ENCODE measurements around the gene MED26. TPM values are rescaled to one million over a fixed set of nuclear protein-coding genes. Genes with fewer than 3 reads are reported as not detected.

Gene MED26
- total RNA-seq, 2 donors from 2014 or later = 5.2 to 5.9 TPM

DNA sequence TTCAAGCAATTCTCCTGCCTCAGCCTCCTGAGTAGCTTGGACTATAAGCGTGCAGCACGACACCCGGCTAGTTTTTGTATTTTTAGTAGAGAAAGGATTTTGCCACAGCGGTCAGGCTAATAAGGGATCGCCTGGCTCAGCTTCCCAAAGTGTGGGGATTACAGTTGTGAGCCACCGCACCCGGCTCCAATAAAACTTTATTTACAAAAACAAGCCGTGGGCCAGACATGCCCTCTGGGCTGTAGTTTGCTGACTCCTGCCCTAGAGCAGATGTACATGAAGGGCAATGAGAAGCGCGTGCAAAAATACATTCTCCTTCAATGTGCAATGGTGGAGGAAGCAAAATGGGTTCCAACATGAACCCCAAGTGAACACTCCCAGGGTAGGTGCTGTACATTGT lies 13.7 kb upstream of the MED26 start:
- Histone ChIP-seq H3K27ac (no peak overlapping the region), H3K27me3 (no peaks in the 10 kb centered on the region), H3K9me3 (no peaks in the 10 kb centered on the region), H3K4me1 (no peaks in the 10 kb centered on the region), H3K4me3 (no peak overlapping the region), H3K36me3 (peaks cover 64% of the 10 kb centered on the region)
- TF ChIP-seq, protein P1, sequence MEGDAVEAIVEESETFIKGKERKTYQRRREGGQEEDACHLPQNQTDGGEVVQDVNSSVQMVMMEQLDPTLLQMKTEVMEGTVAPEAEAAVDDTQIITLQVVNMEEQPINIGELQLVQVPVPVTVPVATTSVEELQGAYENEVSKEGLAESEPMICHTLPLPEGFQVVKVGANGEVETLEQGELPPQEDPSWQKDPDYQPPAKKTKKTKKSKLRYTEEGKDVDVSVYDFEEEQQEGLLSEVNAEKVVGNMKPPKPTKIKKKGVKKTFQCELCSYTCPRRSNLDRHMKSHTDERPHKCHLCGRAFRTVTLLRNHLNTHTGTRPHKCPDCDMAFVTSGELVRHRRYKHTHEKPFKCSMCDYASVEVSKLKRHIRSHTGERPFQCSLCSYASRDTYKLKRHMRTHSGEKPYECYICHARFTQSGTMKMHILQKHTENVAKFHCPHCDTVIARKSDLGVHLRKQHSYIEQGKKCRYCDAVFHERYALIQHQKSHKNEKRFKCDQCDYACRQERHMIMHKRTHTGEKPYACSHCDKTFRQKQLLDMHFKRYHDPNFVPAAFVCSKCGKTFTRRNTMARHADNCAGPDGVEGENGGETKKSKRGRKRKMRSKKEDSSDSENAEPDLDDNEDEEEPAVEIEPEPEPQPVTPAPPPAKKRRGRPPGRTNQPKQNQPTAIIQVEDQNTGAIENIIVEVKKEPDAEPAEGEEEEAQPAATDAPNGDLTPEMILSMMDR (IDR thresholded peaks at IDR 0.05) = no peak
- no peak for DNase-seq (ENCODE audit: low spot score)

DNA sequence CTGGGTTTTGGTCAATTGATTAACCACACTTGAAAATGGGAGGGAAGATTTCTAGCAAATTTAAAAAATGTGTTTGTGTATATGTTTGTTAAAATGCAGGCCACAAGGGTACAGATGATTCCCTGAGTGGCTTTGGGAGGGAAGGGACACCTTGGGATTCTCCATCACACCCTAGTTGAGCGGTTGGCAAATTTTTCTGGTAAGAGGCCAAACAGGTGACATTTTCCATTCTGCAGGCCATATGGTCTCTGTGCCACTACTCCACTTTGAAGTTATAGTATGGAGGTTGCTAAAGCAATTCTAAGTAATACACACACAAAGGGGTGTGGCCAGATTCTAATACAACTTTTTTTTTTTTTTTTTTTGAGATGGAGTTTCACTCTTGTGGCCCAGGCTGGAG lies 12.9 kb upstream of the MED26 start:
- peaks cover 56% of the 10 kb centered on the region for H3K36me3 ChIP-seq
- H3K4me1 ChIP-seq = no peaks in the 10 kb centered on the region
- H3K9me3 ChIP-seq = no peaks in the 10 kb centered on the region
- TF ChIP-seq, protein P1 (IDR thresholded peaks at IDR 0.05) = no peak
- H3K27me3 ChIP-seq = no peaks in the 10 kb centered on the region
- DNase-seq (ENCODE audit: low spot score) = no peak
- no peak overlapping the region for H3K4me3 ChIP-seq
- H3K27ac ChIP-seq = no peak overlapping the region

DNA sequence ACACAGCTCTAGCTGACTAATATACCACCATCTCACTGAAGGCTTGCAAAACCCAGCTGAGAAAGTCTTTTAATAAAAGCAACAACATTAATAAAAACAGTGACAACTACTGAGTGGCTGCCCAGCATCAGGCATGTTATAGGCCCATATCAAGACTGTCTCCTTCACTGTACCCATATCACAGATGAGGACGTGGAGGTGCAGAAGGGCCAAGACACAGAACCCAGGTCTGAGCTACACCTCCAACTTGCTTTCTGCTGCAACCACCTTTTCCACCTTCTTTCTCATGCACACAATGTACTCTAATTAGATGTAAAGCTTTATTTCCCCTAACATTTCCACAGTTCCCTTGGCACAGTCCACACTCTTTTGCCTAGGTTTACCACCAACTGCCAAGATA lies 10.7 kb upstream of the MED26 start:
- Histone ChIP-seq H3K27me3 (no peaks in the 10 kb centered on the region), H3K9me3 (no peaks in the 10 kb centered on the region), H3K36me3 (peaks cover 37% of the 10 kb centered on the region), H3K4me3 (no peak overlapping the region), H3K27ac (no peak overlapping the region), H3K4me1 (no peaks in the 10 kb centered on the region)
- no peak for DNase-seq (ENCODE audit: low spot score)
- TF ChIP-seq, protein P1 (IDR thresholded peaks at IDR 0.05) = no peak

DNA sequence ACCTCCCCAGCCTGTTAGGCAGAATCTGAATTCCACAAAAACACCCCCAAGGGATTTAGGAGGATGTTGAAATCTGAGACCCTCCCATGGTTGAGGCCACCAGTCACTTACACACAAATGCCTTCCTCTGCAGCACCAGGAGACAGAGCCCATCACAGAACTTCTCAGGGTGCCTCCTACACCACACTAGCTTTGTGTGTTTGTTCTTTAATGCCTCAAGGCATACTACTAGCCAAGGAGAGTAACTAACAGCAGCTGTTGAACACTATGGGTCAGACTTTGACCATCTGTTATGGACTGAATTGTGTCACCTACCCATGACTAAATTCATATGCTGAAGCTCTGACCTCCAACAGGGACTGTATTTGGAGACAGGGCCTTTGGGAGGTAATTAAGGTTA lies 9.5 kb upstream of the MED26 start:
- TF ChIP-seq, protein P1 (IDR thresholded peaks at IDR 0.05) = no peak
- peaks cover 25% of the 10 kb centered on the region for H3K36me3 ChIP-seq
- no peak for DNase-seq (ENCODE audit: low spot score)
- H3K9me3 ChIP-seq = no peaks in the 10 kb centered on the region
- H3K27ac ChIP-seq = no peak overlapping the region
- no peaks in the 10 kb centered on the region for H3K4me1 ChIP-seq
- H3K27me3 ChIP-seq = no peaks in the 10 kb centered on the region
- no peak overlapping the region for H3K4me3 ChIP-seq

DNA sequence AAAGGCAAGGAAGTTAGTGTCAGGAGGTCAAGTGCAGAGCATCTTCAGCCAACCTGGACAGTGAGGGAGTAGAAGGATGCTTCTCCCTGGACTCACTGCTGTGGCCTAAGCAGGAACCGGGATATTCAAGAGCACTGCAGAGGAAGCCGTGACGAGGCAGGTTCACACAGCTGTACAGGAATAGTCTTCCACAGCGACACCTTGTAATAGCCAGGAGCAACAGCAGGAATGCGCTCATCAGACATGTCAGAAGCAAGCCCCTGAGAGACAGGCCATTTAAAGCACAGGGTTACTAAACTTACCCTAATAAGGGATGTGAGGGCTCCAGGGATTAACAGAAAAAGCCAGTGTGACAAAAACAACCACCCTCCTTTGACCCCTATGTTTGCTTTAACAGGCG lies 3.5 kb upstream of the MED26 start:
- TF ChIP-seq, protein P1 (IDR thresholded peaks at IDR 0.05) = no peak
- DNase-seq (ENCODE audit: low spot score) = no peak
- Histone ChIP-seq H3K4me1 (peaks cover 0 to 25% of the 10 kb centered on the region in 2 donors), H3K27ac (no peak overlapping the region), H3K36me3 (no peaks in the 10 kb centered on the region), H3K9me3 (no peaks in the 10 kb centered on the region), H3K27me3 (no peaks in the 10 kb centered on the region), H3K4me3 (no peak overlapping the region)

DNA sequence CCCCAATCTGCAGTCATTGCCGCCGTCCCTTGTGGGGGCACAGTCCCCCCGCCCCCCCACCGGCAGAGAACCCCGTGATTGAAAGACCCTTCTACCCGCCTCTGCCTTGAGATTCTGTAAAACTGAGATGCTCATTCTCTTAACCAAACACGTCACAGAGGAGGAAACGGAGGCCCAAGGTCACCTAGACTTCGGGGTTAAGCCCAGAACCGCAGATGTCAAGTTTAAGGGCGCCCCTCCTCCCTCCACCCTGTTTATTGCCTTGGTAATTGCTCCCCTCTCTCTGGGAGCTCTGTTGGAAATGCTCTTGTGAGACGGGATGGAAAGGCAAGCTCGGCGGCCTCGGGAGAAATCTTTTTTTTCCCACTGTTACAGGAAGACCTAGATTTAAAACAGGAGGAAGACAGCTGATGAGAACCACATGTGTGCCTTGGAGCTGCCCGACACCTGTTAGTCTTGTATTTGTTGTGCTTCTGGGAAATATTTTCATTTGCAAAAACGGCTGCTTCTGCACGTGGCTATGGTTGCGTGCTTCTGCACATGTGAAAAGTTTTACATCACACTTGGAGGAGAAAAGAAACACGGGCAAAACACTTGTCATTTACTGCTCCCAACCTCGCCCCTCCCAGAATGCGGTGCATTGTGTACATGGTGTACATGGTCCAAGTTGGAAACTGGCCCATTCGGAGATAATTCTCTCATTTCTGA lies 1.1 kb upstream of the MED26 start:
- Histone ChIP-seq H3K9me3 (no peaks in the 10 kb centered on the region), H3K36me3 (no peaks in the 10 kb centered on the region), H3K27ac (peak overlapping the region; percentile 99 to 100), H3K4me3 (peak overlapping the region; percentile 75 to 94), H3K27me3 (no peaks in the 10 kb centered on the region), H3K4me1 (peaks cover 0 to 48% of the 10 kb centered on the region in 2 donors)
- TF ChIP-seq, protein P1 (IDR thresholded peaks at IDR 0.05) = no peak
- DNase-seq (ENCODE audit: low spot score) = no peak
